ENCODE data around the gene OAS2. TPM values are rescaled to one million over a fixed set of nuclear protein-coding genes. Genes with fewer than 3 reads are reported as not detected.

The OAS2 gene
- total and polyA plus RNA-seq, 2 donors (not counting 1 experiment from before 2014, with no cell fraction given) = 31.6 to 59.3 TPM

GRCh38 chr12:113019025-113019424, 40.7 kb downstream of the OAS2 start:
- Histone ChIP-seq H3K4me3 (ENCODE audit: control extremely low read depth in 1 of 5, extremely low read depth in 1 of 5, insufficient read depth in 1 of 5, low read depth in 2 of 5, low read length in 4 of 5) (no peak overlapping the region), H3K9me3 (ENCODE audit: control extremely low read depth in 1 of 3, control insufficient read depth in 2 of 3, insufficient read depth in 1 of 3, low read length in 2 of 3) (no peaks in the 10 kb centered on the region), H3K36me3 (replicated peaks in 1 of 2; ENCODE audit: control extremely low read depth in 1 of 2, control insufficient read depth in 1 of 2, extremely low read depth in 1 of 2, insufficient read depth in 2 of 2, low read length in 1 of 2) (no peaks in the 10 kb centered on the region), H3K27me3 (replicated peaks in 1 of 4; ENCODE audit: control extremely low read depth in 1 of 4, control insufficient read depth in 3 of 4, insufficient read depth in 4 of 4, low read length in 3 of 4) (no peaks in the 10 kb centered on the region), H3K79me2 (ENCODE audit: control insufficient read depth, insufficient read depth, low read length) (no peaks in the 10 kb centered on the region), H3K4me1 (ENCODE audit: control insufficient read depth in 2 of 2, insufficient read depth in 2 of 2, low read length in 2 of 2) (no peaks in the 10 kb centered on the region), H3K9ac (ENCODE audit: low read length) (no peak overlapping the region), H4K20me1 (ENCODE audit: control insufficient read depth, insufficient read depth, low read length, poor library complexity, severe bottlenecking) (no peaks in the 10 kb centered on the region), H3K4me2 (replicated peaks; ENCODE audit: low read depth, low read length, poor library complexity, severe bottlenecking) (no peak overlapping the region), H3K27ac (ENCODE audit: low read length in 2 of 2) (no peak overlapping the region), H2AFZ (ENCODE audit: insufficient read depth, low read depth, low read length, poor library complexity, severe bottlenecking) (no peak overlapping the region)
- intact Hi-C loops (cut with micrococcal nuclease) = no loop called here
- no peaks in the 10 kb centered on the region for H3K4me1 Mint-ChIP-seq
- no peak for DNase-seq
- no peaks in the 10 kb centered on the region for H3K27me3 Mint-ChIP-seq
- no peak for ATAC-seq (ENCODE audit: low read depth)
- 100% methylated on average over 1 of the region's 4 CpGs for WGBS (ENCODE audit: insufficient coverage)
- TF ChIP-seq CTCF (IDR thresholded peaks at IDR 0.05) (no peak), EZH2 (IDR thresholded peaks at IDR 0.05; ENCODE audit: borderline replicate concordance, insufficient read depth, low read depth, low read length, poor library complexity, severe bottlenecking) (no peak)
- no peaks in the 10 kb centered on the region for H3K9me3 Mint-ChIP-seq (ENCODE audit: insufficient read depth)
- POLR2A ChIA-PET = no interaction called here
- CTCF ChIA-PET = interaction anchor here (1.1 kb wide), 1 partner anchor 10 kb away, joined by 3 read pairs; no protein-coding TSS in a partner anchor
- H3K27ac Mint-ChIP-seq = no peak overlapping the region
- no peak overlapping the region for H3K4me3 Mint-ChIP-seq

- WGBS (ENCODE audit: insufficient coverage) = no CpG with 5 or more reads among the region's 1 CpG
- POLR2A ChIA-PET = no interaction called here
- H3K4me3 Mint-ChIP-seq = no peak overlapping the region
Measured at GRCh38 chr12:113021500-113021899, 43.2 kb downstream of the OAS2 start.

More at GRCh38 chr12:113021500-113021899, 43.2 kb downstream of the OAS2 start:
- Mint-ChIP-seq H3K27ac (no peak overlapping the region), H3K4me1 (no peaks in the 10 kb centered on the region), H3K27me3 (no peaks in the 10 kb centered on the region), H3K9me3 (ENCODE audit: insufficient read depth) (no peaks in the 10 kb centered on the region)
- no peaks in the 10 kb centered on the region for H3K27me3 ChIP-seq (replicated peaks in 1 of 4; ENCODE audit: control extremely low read depth in 1 of 4, control insufficient read depth in 3 of 4, insufficient read depth in 4 of 4, low read length in 3 of 4)
- H3K4me3 ChIP-seq (ENCODE audit: control extremely low read depth in 1 of 5, extremely low read depth in 1 of 5, insufficient read depth in 1 of 5, low read depth in 2 of 5, low read length in 4 of 5) = no peak overlapping the region
- no peaks in the 10 kb centered on the region for H4K20me1 ChIP-seq (ENCODE audit: control insufficient read depth, insufficient read depth, low read length, poor library complexity, severe bottlenecking)
- H3K4me1 ChIP-seq (ENCODE audit: control insufficient read depth in 2 of 2, insufficient read depth in 2 of 2, low read length in 2 of 2) = no peaks in the 10 kb centered on the region
- H3K79me2 ChIP-seq (ENCODE audit: control insufficient read depth, insufficient read depth, low read length) = no peaks in the 10 kb centered on the region
- DNase-seq (no peak), ATAC-seq (ENCODE audit: low read depth) (no peak)
- CTCF ChIA-PET = interaction anchor here (1.0 kb wide), 1 partner anchor 29 kb away, joined by 3 read pairs; no protein-coding TSS in a partner anchor
- no peak overlapping the region for H3K9ac ChIP-seq (ENCODE audit: low read length)
- H3K9me3 ChIP-seq (ENCODE audit: control extremely low read depth in 1 of 3, control insufficient read depth in 2 of 3, insufficient read depth in 1 of 3, low read length in 2 of 3) = no peaks in the 10 kb centered on the region
- no peak overlapping the region for H2AFZ ChIP-seq (ENCODE audit: insufficient read depth, low read depth, low read length, poor library complexity, severe bottlenecking)
- no peak for TF ChIP-seq EZH2 (IDR thresholded peaks at IDR 0.05; ENCODE audit: borderline replicate concordance, insufficient read depth, low read depth, low read length, poor library complexity, severe bottlenecking)
- TF ChIP-seq CTCF (IDR thresholded peaks at IDR 0.05) = no peak
- H3K4me2 ChIP-seq (replicated peaks; ENCODE audit: low read depth, low read length, poor library complexity, severe bottlenecking) = no peak overlapping the region
- H3K27ac ChIP-seq (ENCODE audit: low read length in 2 of 2) = no peak overlapping the region
- intact Hi-C loops (cut with micrococcal nuclease) = no loop called here
- H3K36me3 ChIP-seq (replicated peaks in 1 of 2; ENCODE audit: control extremely low read depth in 1 of 2, control insufficient read depth in 1 of 2, extremely low read depth in 1 of 2, insufficient read depth in 2 of 2, low read length in 1 of 2) = no peaks in the 10 kb centered on the region
